ENCODE measurements around the gene HMHB1. TPM values are rescaled to one million over a fixed set of nuclear protein-coding genes. Genes with fewer than 3 reads are reported as not detected.

HMHB1 gene
- total and polyA plus RNA-seq, 2 donors (not counting 1 experiment from before 2014, with no cell fraction given): not detected

- Histone ChIP-seq H3K27me3 (ENCODE audit: control insufficient read depth, insufficient read depth, low read length) (no peaks in the 10 kb centered on the region), H3K4me2 (ENCODE audit: extremely low read depth, insufficient read depth, low read length) (no peak overlapping the region), H3K4me3 (replicated peaks in 1 of 4; ENCODE audit: control extremely low read depth in 1 of 4, insufficient read depth in 1 of 4, low read depth in 3 of 4, low read length in 4 of 4) (no peak overlapping the region), H4K20me1 (ENCODE audit: control insufficient read depth, extremely low read depth, insufficient read depth, low read length) (no peaks in the 10 kb centered on the region), H3K9me3 (ENCODE audit: control insufficient read depth, insufficient read depth, low read depth, low read length) (no peaks in the 10 kb centered on the region), H2AFZ (ENCODE audit: low read length) (no peak overlapping the region), H3K79me2 (ENCODE audit: control insufficient read depth, insufficient read depth, low read length) (no peaks in the 10 kb centered on the region), H3K4me1 (ENCODE audit: control insufficient read depth, extremely low read depth, insufficient read depth, low read length) (no peaks in the 10 kb centered on the region), H3K27ac (ENCODE audit: insufficient read depth, low read length) (no peak overlapping the region), H3K36me3 (ENCODE audit: control insufficient read depth, insufficient read depth, low read length) (no peaks in the 10 kb centered on the region), H3K9ac (ENCODE audit: insufficient read depth, low read length) (no peak overlapping the region)
- no peak for DNase-seq (ENCODE audit: low read depth in 2 of 2)
- TF ChIP-seq CTCF (conservative IDR thresholded peaks at IDR 0.05 in 1 of 2, IDR thresholded peaks at IDR 0.05 in 1 of 2; ENCODE audit: low read depth in 1 of 2, low read length in 2 of 2) (no peak), EZH2 (IDR thresholded peaks at IDR 0.05; ENCODE audit: low read length, missing control alignments) (no peak)
Observed at GRCh38 chr5:143862271-143862670, 50.3 kb downstream of the HMHB1 start.

GRCh38 chr5:143865426-143866025 is 53.6 kb downstream of the HMHB1 start:
- H2AFZ ChIP-seq (ENCODE audit: low read length): peak overlapping the region; percentile 43
- no peaks in the 10 kb centered on the region for H3K36me3 ChIP-seq (ENCODE audit: control insufficient read depth, insufficient read depth, low read length)
- TF ChIP-seq CTCF (conservative IDR thresholded peaks at IDR 0.05 in 1 of 2, IDR thresholded peaks at IDR 0.05 in 1 of 2; ENCODE audit: low read depth in 1 of 2, low read length in 2 of 2) (no peak), EZH2 (IDR thresholded peaks at IDR 0.05; ENCODE audit: low read length, missing control alignments) (no peak)
- H3K9ac ChIP-seq (ENCODE audit: insufficient read depth, low read length): no peak overlapping the region
- no peaks in the 10 kb centered on the region for H4K20me1 ChIP-seq (ENCODE audit: control insufficient read depth, extremely low read depth, insufficient read depth, low read length)
- H3K27ac ChIP-seq (ENCODE audit: insufficient read depth, low read length): no peak overlapping the region
- no peak overlapping the region for H3K4me2 ChIP-seq (ENCODE audit: extremely low read depth, insufficient read depth, low read length)
- no peaks in the 10 kb centered on the region for H3K4me1 ChIP-seq (ENCODE audit: control insufficient read depth, extremely low read depth, insufficient read depth, low read length)
- no peak for DNase-seq (ENCODE audit: low read depth in 2 of 2)
- H3K79me2 ChIP-seq (ENCODE audit: control insufficient read depth, insufficient read depth, low read length): no peaks in the 10 kb centered on the region
- H3K27me3 ChIP-seq (ENCODE audit: control insufficient read depth, insufficient read depth, low read length): no peaks in the 10 kb centered on the region
- no peak overlapping the region for H3K4me3 ChIP-seq (replicated peaks in 1 of 4; ENCODE audit: control extremely low read depth in 1 of 4, insufficient read depth in 1 of 4, low read depth in 3 of 4, low read length in 4 of 4)
- H3K9me3 ChIP-seq (ENCODE audit: control insufficient read depth, insufficient read depth, low read depth, low read length): no peaks in the 10 kb centered on the region

Data from fibroblast of lung (primary cell).